HG03521 (cell line): ENCODE data around the gene TMOD2.

ENCODE experiments used
- ATAC-seq: cut with Tn5 transposase; IDR thresholded peaks from one replicate; pipeline ENCODE4 v1.9.1; 2021; ENCODE audit warnings: mild to moderate bottlenecking, moderate library complexity; ENCODE audit not compliant: unreplicated experiment

Gene TMOD2

DNA sequence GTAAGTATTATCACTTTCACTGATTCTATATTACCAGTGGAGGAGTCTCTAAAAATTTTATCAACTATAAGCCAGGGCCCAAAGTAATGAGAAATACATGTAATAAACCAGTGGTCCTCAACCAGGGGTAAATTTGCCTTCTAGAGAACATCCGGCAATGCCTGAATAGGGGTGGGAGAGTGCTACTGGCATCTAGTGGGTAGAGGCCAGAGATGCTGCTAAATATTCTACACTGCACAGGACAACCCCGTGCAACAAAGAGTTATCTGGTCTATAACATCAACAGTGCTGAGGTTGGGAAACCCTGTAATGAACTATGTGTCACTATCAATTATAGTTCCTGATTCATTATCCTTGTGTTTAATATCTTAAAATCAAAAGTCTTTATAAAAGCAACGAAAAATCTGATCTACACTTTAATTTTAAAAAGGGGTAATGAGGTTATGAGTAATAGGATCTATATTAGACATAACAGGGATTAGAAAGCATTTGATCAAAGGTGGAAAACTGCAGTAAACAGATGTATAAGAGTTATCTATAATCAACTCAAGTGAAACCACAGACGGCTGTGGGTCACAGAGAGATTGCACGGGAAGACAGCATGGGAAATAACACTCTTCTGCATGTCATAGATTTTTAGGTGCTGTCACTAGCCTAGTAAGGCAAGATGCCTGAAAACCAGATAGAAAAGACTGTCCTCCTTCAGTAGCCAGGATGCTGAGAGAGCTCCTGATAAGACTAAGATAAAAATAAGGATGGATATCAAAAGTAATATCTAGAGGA, 16.0 kb upstream of the TMOD2 start:
- no peak for ATAC-seq

GRCh38 chr15:51736069-51736468, 15.3 kb upstream of the TMOD2 start:
- ATAC-seq = no peak

DNA sequence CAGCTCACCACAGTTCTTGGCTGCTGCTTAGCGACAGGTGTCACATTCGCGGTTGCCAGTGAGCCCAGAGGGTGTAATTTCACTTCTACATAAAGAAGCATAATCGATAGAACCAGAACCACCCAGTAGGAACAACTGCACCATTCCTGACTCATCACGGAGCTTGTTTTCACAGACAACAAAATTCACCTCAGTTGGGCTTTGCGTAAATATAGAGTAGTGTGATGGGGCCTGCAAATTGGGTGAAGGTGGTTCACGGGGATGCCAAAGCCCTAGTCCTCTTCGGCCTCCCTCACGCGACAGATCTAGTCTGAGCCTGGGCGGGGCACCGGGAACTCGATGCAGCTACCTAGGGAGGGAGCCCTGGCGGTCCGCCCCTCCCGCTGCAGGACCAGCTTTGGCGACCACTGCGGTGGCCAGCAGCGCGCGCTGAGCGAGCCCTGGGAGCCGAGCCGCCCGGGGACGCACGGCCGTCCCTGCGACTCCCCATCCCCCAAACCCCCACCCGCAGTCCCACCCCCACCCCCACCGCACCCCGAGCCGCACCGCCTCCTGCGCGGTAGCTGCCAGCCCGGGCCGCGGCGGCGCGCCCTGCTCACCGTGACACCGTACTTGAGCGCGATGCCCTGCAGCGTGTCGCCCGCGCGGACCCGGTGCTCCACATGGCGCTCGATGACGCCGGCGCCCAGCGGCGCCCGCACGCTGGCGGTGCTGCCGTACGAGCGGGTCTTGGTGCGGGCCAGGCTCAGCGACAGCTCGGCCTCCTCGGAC, 14.5 kb upstream of the TMOD2 start:
- peak; percentile 33 for ATAC-seq

DNA sequence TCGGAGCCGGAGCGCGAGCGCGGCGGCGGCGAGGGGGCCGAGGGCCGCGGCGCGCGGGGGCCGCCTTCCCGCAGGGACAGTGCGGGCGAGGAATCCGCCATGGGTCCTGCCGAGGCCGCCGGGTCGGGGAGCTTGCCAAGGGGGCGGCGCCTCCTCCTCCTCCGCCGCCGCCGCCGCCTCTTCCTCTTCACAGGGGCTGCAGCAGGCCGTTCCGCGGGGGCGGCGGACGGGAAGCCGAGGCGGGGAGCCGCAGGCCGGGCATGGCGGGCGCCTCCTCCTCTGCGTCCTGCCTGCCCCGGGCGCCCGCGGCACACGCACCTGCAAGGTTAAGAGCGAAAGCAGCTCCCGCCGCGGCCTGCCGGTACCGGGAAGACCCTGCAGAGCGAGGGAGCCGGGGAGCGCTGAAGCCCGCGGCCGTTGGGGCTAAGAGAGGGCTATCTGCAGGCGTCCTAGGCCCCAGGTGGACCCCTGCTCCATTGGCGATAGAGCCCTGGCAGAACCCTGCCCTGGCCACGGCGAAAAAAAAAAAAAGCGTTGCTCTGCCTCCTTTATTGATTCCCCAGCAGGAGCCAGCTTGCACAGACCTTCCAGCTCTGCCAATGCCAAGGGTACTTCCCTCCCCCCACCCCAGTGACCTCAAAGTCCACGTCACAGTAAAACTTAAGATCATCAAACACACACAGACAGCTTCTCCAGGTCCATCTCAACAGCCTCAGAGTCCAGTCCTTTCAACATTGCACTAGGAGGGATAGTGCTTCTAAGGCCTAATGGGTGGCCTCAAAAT, 13.7 kb upstream of the TMOD2 start, which contains the start of gene LYSMD2:
Gene LYSMD2, minus strand, starts transcription at position 134 of the 784 bp plus-strand sequence. Its CDS starts 33 bp downstream, at position 101.
- peak; percentile 42 for ATAC-seq

- ATAC-seq = no peak
Measured at GRCh38 chr15:51738553-51738952, 12.8 kb upstream of the TMOD2 start.

- ATAC-seq = no peak
Measured at GRCh38 chr15:51739061-51739712, 12.2 kb upstream of the TMOD2 start.

DNA sequence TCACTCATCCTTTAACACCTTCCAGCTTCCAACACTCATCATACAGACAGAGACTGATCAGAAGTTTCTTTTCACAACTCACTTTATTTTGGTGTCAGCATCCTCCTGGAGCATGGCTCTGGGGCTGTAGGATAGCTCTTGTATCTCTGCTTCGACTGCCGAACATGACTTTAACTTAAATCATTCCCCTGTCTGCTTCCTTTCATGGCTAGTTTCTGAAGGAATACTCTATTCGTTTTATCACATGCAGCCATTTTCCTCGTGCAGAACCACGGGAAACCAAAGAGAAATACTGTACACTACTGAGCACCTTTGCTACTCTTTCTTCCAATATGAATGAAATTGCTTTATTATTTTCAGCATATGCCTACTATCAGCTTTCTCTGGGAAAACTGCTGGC, 2.1 kb upstream of the TMOD2 start:
- ATAC-seq = no peak

DNA sequence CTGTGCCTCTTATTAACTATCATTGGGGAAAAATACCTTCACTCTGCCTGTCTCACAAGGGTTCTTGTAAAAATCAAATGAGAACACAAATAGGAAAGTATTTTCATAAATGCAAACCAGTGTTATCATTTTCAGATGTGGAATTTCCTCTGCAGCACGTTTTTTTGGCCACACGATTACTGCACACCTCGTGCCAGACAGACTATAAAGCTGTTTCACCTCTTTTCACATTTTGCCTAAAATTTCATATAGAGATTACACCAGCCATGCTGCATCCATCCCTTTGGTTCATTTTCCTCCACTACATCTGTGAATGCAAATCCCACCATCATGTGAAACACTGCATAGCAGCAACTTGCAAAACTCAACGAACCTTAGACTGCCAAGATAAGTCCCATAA, 1.2 kb upstream of the TMOD2 start:
- no peak for ATAC-seq

GRCh38 chr15:51751697-51752683, 593 bp downstream of the TMOD2 start:
- ATAC-seq = peak; percentile 46

- no peak for ATAC-seq
Measured at GRCh38 chr15:51752888-51753287, 1.5 kb downstream of the TMOD2 start.

DNA sequence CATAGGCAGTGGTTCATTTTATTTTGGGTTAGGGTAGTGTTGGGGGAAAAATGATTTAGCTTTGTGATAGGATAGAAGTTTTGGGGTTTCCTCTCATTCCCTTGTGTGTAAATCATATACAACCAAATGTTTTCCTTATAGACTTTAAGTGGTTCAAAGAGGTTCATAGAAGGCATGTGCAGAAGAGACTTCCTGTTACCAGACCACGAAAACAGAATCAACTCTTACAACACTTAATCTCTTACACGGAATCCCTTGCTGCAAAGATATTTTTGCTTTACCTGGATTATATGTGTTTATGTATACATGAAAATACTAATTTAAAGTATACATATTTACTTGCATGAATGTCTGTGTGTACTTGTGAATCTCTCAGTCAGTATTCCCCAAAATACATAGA, 2.9 kb downstream of the TMOD2 start:
- no peak for ATAC-seq

- no peak for ATAC-seq
Measured at GRCh38 chr15:51755790-51756189, 4.4 kb downstream of the TMOD2 start.

DNA sequence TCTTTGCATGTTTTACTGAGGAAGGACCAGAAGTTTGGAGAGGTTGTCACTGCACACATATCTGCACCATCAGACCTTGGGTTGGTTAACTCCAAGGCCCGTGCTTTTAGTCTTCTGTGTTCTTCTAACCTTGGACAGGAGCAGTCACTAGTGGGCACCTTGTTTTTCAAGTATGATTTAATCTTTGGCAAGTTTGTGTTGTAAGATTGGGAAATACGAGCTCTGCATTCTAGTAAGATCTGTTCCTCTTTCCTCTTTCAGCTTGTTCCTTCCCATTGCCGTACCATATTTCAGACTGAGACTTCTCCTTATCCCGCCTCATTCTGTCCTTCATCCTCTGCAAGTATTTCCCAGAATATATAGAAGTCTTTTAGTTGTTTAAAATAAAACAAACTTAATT, 5.1 kb downstream of the TMOD2 start:
- ATAC-seq = no peak

- ATAC-seq = no peak
Measured at GRCh38 chr15:51757450-51757849, 6.1 kb downstream of the TMOD2 start.

GRCh38 chr15:51758645-51759044, 7.2 kb downstream of the TMOD2 start:
- no peak for ATAC-seq

- no peak for ATAC-seq
Measured at GRCh38 chr15:51759557-51760070, 8.2 kb downstream of the TMOD2 start.

GRCh38 chr15:51760805-51761204, 9.4 kb downstream of the TMOD2 start:
- no peak for ATAC-seq

- no peak for ATAC-seq
Measured at GRCh38 chr15:51765751-51766150, 14.4 kb downstream of the TMOD2 start.

GRCh38 chr15:51766341-51766740, 14.9 kb downstream of the TMOD2 start:
- no peak for ATAC-seq
